ENCODE measurements around the gene ST8SIA5.

GRCh38 chr18:46636040-46636630, 120.7 kb downstream of the ST8SIA5 start:
- TF ChIP-seq CTCF (IDR thresholded peaks at IDR 0.05) (no peak), POLR2A (IDR thresholded peaks at IDR 0.05) (no peak)

All from stomach (tissue), 4 donors.